Skeletal muscle tissue (tissue), 4 donors: ENCODE results near the gene RSPH10B2. TPM values are rescaled to one million over a fixed set of nuclear protein-coding genes. Genes with fewer than 3 reads are reported as not detected.
"Not testable (repeated sequence)": the region's sequence is repeated elsewhere in the genome, so short reads cannot be mapped to it uniquely, and the experiment has no call there.

Source experiments
- H3K27ac ChIP-seq: one replicate; pipeline ENCODE4 v1.7.0; 2013; ENCODE audit warnings: mild to moderate bottlenecking, low read depth, low read length, inconsistent platforms
- H3K27me3 ChIP-seq, 3 donors: one replicate each; pipeline ENCODE4 v1.7.0; 2013; ENCODE audit warnings: low read length in 3 of 3; ENCODE audit not compliant: control insufficient read depth in 3 of 3, insufficient read depth in 3 of 3
- H3K36me3 ChIP-seq, 3 donors: one replicate each; pipeline ENCODE4 v1.7.0; 2013; ENCODE audit warnings: low read length in 3 of 3; ENCODE audit not compliant: control insufficient read depth in 3 of 3, insufficient read depth in 3 of 3
- H3K4me1 ChIP-seq, 3 donors: one replicate each; pipeline ENCODE4 v1.7.0; 2013; ENCODE audit warnings: low read length in 3 of 3, mild to moderate bottlenecking in 3 of 3; ENCODE audit not compliant: control insufficient read depth in 3 of 3, insufficient read depth in 3 of 3
- H3K4me3 ChIP-seq, 3 donors: one replicate each; pipeline ENCODE4 v1.7.0; 2013; ENCODE audit warnings: low read length in 3 of 3
- H3K9ac ChIP-seq, 3 donors: one replicate each; pipeline ENCODE4 v1.7.0; 2013; ENCODE audit warnings: low read length in 3 of 3, mild to moderate bottlenecking in 3 of 3, moderate library complexity in 2 of 3, low read depth in 1 of 3
- H3K9me3 ChIP-seq, 3 donors: one replicate each; pipeline ENCODE4 v1.7.0; 2013; ENCODE audit warnings: low read length in 3 of 3; ENCODE audit not compliant: control insufficient read depth in 3 of 3
- total RNA-seq: library from RNA; depleted of rRNA; stranded (reverse); fragments of >200 nt; gene quantifications from one replicate; pipeline ENCODE4 v1.2.3, GENCODE V29; 2014
- donor health status: Osteomylitis.

The RSPH10B2 gene
- total RNA-seq = 1.0 TPM

DNA sequence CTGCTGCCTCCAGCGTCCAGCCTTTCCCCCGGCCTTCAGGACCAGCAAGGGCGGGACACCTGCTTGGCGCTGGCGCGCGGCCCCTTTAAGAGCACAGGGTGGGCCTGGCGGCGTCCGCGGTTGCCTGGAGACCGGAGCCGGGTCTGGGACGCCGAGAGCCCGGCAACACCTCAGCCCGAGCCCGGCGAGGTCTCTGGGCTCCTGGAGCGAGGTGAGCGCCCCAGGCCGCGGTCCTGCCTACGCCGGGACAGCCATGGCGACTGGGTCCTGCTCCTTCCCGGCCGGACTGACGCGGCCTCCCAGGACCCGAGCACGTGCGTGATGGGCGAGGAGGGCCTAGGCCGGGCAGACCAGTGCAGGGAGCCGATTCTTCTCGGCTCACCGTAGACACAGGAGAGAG is at the start of gene RSPH10B2:
Gene RSPH10B2, plus strand, starts transcription at position 140 of the 400 bp plus-strand sequence. CDS start 3,575 bp downstream, outside the sequence.
- not testable (repeated sequence) for H3K27me3 ChIP-seq, H3K9me3 ChIP-seq, H3K4me1 ChIP-seq, H3K27ac ChIP-seq, H3K4me3 ChIP-seq, H3K9ac ChIP-seq, H3K36me3 ChIP-seq

DNA sequence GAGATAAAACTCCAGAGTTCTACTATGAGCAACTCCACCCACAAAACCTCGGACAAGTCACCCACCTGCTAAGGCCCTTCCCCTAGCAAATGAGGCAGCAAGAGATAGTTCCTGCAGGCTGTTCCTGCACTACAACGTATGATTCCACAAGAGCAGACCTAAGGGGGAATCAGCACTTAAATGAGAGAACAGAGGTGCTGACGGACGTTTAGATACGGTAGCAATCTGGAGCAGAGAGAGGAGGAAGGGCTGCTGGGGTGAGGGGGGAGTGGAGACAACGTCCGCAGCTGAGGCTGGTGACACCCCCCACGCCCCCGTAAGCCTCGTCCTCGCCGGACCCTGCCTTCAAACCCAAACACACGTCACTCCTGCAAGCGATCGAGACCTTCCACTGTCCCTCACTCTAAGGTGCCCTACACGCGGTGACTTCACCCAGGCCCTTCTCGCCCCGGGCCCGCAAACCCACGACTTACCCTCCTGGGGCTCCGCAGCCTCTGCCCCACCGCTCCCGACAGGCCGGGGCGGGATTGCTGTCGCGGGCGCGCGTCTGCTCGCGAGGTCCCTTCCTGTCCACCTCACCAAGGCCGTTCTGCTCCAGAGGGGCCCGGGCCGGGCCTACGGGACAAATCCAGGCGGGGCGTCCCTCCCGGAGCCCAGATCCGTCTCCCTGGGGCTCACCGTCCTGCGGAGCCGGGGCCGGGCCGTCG is 47.8 kb upstream of the RSPH10B2 start:
- Histone ChIP-seq H3K4me3 (peak overlapping the region; percentile 90 to 99 (median 99)), H3K27me3 (peaks cover 0 to 5% (median 0%) of the 10 kb centered on the region in 3 donors), H3K36me3 (peaks cover 21 to 27% (median 22%) of the 10 kb centered on the region in 3 donors), H3K9me3 (no peaks in the 10 kb centered on the region), H3K9ac (peak overlapping the region; percentile 85 to 95 (median 94)), H3K4me1 (peaks cover 19 to 32% (median 21%) of the 10 kb centered on the region in 3 donors), H3K27ac (peak overlapping the region; percentile 41)

DNA sequence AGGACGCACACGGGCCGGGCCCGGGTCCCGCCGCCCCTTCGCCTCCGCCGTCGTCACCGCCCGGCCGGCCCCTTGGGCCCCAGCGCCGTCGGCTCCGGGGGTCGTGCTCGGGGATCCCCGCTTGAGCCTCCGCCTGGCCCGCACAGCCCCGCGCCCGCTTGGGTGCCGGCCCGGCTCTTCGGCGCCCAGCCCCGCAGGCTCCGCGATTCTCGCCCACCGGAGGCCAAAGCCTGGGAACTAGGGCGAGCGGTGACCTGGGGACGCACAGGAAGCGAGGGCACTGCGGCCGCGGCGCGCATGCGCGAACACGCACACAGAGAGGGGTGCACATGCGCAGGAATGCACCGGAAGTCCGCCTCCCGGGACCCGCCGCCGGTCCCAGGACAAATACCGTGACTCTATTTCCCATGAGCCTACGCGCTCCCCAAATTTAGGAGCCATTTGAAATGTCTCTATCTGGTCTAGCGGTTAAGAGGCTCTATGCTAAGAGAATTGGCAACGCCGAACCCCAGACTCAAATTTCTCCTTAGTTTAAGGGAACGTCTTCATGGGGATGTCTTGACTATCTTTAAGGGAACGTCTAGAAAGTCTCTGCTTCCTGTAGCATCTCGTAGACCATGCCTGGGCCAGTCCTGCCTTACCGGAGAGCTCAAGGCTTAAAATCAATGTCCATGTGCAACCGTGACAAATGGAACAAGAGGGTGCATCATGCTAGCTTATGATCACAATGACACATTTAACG is 47.1 kb upstream of the RSPH10B2 start, which contains the start of gene ZNF12:
Gene ZNF12, minus strand, starts transcription at position 282 of the 742 bp plus-strand sequence. CDS start 1,774 bp downstream, outside the sequence.
- peaks cover 19 to 32% (median 21%) of the 10 kb centered on the region in 3 donors for H3K4me1 ChIP-seq
- H3K27me3 ChIP-seq = peaks cover 0 to 5% (median 0%) of the 10 kb centered on the region in 3 donors
- peak within 1 kb of the TSS; percentile 85 to 95 (median 94) for H3K9ac ChIP-seq
- H3K4me3 ChIP-seq = peak within 1 kb of the TSS; percentile 90 to 99 (median 99)
- H3K9me3 ChIP-seq = no peaks in the 10 kb centered on the region
- H3K27ac ChIP-seq = peak within 1 kb of the TSS; percentile 41
- peaks cover 16 to 22% (median 17%) of the 10 kb centered on the region in 3 donors for H3K36me3 ChIP-seq

DNA sequence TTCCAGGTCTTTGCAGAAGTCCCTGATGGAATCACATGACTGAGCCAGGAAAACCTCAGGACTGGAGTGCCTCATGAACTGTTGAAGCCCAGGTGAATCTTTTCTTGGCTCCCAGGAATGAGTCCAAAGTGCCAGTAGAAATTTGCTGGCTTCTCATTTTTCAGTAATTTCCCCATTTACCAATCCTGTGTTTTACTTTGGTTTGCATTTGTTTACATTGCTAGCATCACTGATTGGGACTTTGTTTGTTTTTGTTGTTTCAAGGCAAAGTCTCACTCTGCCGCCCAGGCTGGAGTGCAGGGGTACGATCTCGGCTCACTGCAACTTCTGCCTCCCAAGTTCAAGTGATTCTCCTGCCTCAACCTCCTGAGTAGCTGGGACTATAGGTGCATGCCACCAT is 45.6 kb upstream of the RSPH10B2 start:
- Histone ChIP-seq H3K36me3 (peaks cover 7 to 15% (median 13%) of the 10 kb centered on the region in 3 donors), H3K9ac (no peak overlapping the region), H3K27ac (no peak overlapping the region), H3K4me1 (peaks cover 13 to 26% (median 18%) of the 10 kb centered on the region in 3 donors), H3K4me3 (no peak overlapping the region), H3K27me3 (peaks cover 0 to 5% (median 0%) of the 10 kb centered on the region in 3 donors), H3K9me3 (no peaks in the 10 kb centered on the region)

DNA sequence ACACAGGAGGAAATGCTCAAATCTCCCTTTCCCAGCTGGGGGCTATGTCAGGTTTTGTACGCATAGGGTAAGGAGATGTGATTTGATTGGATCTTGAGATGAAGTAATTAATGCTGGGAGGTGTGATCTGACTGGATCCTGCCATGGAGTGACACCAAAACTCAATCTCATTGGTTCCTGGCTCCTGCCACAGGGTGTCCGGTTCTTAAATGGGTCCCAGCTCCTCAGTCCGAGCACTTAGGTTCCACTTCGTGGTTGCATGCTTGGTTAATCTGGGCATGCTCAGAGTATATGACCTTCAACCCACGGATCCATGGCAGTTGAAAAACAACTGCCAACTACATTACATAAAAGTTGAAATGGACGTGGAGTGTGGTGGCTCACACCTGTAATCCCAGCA is 44.1 kb upstream of the RSPH10B2 start:
- Histone ChIP-seq H3K9ac (no peak overlapping the region), H3K36me3 (peaks cover 0 to 4% (median 4%) of the 10 kb centered on the region in 3 donors), H3K9me3 (no peaks in the 10 kb centered on the region), H3K4me1 (peaks cover 9 to 19% (median 14%) of the 10 kb centered on the region in 3 donors), H3K4me3 (no peak overlapping the region), H3K27me3 (peaks cover 0 to 5% (median 0%) of the 10 kb centered on the region in 3 donors), H3K27ac (no peak overlapping the region)

DNA sequence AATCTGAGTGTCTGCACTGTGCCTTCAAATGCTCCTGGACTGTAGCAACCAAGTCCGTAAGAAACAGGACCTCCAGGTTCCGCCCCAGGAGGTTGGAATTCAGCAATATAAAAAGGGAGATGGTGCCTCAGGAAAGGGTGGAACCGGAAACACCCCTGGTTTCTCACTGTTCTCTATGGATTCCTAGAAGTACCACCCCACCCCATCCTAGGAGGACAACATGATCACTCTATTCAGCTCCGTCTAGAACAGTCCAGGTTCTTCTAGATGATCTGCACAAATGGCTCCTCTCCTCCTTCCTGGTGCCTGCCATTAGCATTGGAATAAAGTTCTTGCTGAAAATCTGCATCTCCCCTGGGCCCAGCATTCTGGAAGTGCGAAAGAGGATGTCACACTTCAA is 39.5 kb upstream of the RSPH10B2 start:
- no peaks in the 10 kb centered on the region for H3K9me3 ChIP-seq
- no peak overlapping the region for H3K9ac ChIP-seq
- H3K4me3 ChIP-seq = no peak overlapping the region
- no peaks in the 10 kb centered on the region for H3K4me1 ChIP-seq
- peaks cover 4 to 9% (median 5%) of the 10 kb centered on the region in 3 donors for H3K27me3 ChIP-seq
- no peak overlapping the region for H3K27ac ChIP-seq
- H3K36me3 ChIP-seq = no peaks in the 10 kb centered on the region

DNA sequence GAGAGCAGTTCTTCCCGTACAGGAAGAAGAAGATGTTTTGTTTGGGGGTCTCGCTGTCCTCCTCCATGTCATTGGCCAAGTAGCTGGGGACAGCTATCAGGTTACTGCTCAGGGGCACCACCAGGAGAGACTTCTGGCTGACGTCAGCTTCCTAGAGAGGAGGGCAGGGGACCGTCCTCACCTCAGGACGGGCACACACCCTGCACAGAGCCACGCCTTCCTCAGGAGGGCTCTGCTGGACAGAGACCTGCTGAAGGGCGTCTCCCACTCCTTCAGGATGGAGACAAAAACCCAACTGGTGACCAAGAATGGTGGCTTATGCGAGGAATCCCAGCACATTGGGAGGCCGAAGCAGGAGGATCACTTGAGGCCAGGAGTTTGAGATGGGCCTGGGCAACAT is 38.0 kb upstream of the RSPH10B2 start:
- not testable (repeated sequence) for H3K27ac ChIP-seq, H3K36me3 ChIP-seq, H3K9ac ChIP-seq, H3K9me3 ChIP-seq, H3K4me1 ChIP-seq, H3K4me3 ChIP-seq
- H3K27me3 ChIP-seq = peaks cover 0 to 11% (median 4%) of the 10 kb centered on the region in 3 donors

DNA sequence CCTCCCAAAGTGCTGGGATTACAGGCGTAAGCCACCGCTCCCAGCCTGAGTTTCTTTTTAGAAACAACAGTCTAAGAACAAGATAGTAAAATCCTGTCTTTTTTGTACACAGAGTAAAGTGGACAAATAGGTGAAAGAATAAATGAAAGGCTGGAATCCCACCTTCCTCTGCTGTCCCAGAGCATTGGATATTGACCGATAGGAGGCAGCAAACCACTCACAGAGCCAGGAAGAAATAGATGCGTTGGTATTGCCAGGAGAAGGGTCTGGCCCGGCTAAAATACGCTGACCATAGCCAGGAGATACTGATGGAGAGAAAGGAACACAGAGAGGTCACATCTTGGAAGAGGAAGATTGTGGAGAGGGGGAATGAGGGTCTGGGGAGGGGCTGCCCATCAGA is 35.8 kb upstream of the RSPH10B2 start:
- Histone ChIP-seq H3K4me1 (no peaks in the 10 kb centered on the region), H3K9me3 (no peaks in the 10 kb centered on the region), H3K27me3 (peaks cover 0 to 11% (median 7%) of the 10 kb centered on the region in 3 donors), H3K27ac (no peak overlapping the region), H3K36me3 (no peaks in the 10 kb centered on the region), H3K4me3 (no peak overlapping the region), H3K9ac (no peak overlapping the region)

DNA sequence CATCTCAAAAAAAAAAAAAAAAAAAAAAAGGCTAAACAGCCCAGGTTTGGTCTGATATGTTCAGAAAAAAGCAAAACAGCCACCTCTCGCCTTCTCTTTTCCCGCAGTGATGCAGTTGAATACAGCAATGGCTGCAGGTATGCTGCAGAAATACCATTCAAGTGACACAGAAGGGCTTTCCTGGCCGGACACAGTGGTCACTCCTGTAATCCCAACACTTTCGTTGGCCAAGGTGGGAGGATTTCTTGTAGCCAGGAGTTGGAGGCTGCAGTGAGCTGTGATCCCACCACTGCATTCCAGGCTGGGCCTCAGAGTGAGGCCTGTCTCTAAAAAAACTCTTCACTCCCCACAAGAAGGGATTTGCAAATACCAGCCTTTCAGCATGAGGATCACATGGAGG is 29.6 kb upstream of the RSPH10B2 start:
- H3K27ac ChIP-seq, H3K4me3 ChIP-seq, H3K27me3 ChIP-seq, H3K9ac ChIP-seq, H3K36me3 ChIP-seq, H3K9me3 ChIP-seq, H3K4me1 ChIP-seq: not testable (repeated sequence)

DNA sequence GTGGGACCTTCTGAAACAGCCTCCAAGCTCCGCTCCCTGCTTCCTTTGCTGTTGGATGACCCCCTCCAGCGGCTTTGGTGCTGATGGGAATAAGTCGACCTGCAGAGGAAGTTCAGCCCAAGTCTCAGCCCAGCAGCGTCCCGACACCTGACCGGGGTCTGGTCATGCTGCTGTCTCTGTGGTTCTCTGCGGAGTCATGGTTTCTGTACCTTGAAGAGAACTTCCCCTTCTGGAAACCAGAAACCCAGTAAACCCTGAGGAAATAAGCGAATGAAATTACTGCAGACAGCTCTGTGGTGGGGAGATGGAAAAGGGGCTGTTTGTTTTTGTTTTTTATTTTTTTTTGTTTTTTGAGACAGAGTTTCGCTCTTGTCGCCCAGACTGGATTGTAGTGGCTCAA is 28.9 kb upstream of the RSPH10B2 start:
- H3K27me3 ChIP-seq = peaks cover 0 to 3% (median 0%) of the 10 kb centered on the region in 3 donors

More for the DNA sequence above, 28.9 kb upstream of the RSPH10B2 start:
- no peak overlapping the region for H3K4me3 ChIP-seq
- H3K4me1 ChIP-seq = peaks cover 0 to 2% (median 0%) of the 10 kb centered on the region in 3 donors
- no peaks in the 10 kb centered on the region for H3K9me3 ChIP-seq
- no peak overlapping the region for H3K9ac ChIP-seq
- H3K27ac ChIP-seq = no peak overlapping the region
- no peaks in the 10 kb centered on the region for H3K36me3 ChIP-seq
